HG02588 (cell line): Measurements from ENCODE around the gene BOK.

ENCODE experiments used
- ATAC-seq: cut with Tn5 transposase; IDR thresholded peaks from one replicate; pipeline ENCODE4 v1.9.1; 2021; ENCODE audit warnings: mild to moderate bottlenecking, moderate library complexity; ENCODE audit not compliant: unreplicated experiment

BOK gene

DNA sequence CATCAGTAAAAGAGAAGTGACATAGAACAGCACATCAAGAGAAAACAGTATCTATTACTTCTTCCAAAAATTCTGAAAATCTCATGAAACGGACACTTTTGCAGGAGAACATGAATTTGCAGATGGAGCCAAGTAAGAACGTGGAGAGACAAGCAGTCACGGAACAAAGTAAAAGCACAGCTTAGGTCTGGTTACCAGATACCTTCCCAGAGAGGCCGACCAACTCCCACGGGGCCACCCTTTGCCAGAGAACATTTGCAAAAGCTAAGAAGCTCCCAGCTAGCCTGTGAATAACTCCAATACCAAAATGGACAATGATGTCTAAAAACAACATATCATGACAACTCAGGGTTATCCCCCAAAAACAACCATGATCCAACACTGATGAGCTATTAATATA, 39.5 kb downstream of the BOK start:
- ATAC-seq, result no peak

- no peak for ATAC-seq
Observed at GRCh38 chr2:241598487-241598886, 39.9 kb downstream of the BOK start.

DNA sequence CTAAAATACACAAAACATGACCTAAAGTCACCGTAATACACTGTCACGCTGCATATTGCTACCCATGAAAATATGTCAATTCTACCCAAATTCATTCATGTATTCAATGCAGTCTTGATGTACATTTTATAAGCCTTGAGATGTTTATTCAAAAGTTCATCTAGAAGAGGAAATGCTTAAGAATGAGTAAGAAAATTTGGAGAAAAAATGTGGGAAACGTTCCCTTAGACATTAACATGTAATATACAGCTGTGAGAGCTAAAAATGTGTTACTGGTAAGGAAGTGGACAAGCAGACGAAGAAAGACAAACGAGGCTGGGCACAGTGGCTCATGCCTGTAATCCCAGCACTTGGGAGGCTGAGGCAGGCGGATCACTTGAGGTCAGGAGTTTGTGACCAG, 41.1 kb downstream of the BOK start:
- ATAC-seq, result no peak

GRCh38 chr2:241601841-241602240, 43.3 kb downstream of the BOK start:
- no peak for ATAC-seq

DNA sequence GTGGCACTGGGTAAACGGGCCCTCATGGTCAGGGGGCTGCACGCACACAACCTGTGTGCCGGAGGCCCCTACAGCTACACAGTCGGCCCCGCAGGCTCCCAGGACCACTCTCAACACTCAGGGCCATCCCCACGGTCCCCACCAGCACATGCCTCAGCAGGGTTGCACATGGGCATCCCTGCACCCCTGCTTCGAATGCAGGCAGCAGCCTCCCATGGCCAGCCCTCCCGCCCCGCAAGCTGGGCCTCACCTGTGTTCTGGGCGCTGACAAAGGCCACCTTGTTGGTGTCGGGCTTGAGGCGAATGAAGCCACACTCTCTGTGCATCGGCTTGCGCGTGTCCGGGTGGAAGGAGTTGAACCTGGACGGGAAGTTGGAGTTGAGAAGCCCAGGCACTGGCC, 44.2 kb downstream of the BOK start:
- no peak for ATAC-seq

- ATAC-seq, result no peak
Observed at GRCh38 chr2:241603686-241604085, 45.1 kb downstream of the BOK start.

GRCh38 chr2:241606186-241606585, 47.6 kb downstream of the BOK start:
- no peak for ATAC-seq

DNA sequence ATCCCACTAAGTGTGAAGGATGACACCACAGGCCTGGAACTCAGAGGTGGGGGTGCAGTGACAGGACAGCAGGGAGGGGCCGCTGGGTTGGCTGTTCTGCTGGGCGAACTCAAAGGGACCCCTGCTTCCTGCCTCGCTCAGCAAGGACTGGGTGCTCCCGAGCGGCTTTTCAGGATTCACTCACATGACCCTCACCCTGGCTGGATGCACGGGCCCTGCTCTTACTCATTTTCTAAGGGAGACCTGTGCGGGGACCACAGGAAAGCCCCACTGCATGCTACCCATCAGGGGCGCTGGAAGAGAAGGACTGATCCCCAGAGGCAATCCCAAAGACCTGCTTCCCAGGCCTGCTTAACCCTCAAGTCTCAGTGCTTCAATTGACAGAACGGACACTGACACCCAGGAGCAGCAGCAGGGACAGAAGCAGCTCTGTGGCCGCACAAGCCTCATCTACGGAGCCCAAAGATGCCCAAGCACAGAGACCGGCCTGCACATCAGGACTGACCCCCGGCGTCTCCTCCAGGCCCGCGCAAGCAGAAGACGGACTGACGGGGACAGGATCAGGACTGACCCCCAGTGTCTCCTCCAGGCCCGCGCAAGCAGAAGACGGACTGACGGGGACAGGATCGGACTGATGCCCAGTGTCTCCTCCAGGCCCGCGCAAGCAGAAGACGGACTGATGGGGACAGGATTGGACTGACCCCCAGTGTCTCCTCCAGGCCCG, 48.8 kb downstream of the BOK start:
- no peak for ATAC-seq

DNA sequence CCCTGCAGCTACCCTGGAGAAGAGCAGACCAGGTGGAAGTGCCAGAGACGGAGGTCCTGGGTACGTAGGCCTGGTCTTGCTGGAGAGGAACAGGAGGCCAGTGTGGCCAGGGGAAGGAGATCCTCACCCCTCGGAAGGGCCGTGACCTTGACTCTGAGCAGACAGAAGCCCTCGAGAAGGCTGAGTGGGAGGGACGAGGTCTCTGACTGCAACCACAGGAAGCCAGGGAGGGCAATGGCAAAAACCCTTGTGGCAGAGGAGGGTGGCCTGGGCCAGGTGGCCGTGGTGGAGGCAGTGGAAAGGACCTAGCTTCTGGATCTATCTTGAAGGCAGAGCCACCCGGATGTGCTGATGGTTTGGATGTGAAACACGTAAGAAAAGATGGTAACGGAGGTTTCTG, 50.3 kb downstream of the BOK start:
- no peak for ATAC-seq

DNA sequence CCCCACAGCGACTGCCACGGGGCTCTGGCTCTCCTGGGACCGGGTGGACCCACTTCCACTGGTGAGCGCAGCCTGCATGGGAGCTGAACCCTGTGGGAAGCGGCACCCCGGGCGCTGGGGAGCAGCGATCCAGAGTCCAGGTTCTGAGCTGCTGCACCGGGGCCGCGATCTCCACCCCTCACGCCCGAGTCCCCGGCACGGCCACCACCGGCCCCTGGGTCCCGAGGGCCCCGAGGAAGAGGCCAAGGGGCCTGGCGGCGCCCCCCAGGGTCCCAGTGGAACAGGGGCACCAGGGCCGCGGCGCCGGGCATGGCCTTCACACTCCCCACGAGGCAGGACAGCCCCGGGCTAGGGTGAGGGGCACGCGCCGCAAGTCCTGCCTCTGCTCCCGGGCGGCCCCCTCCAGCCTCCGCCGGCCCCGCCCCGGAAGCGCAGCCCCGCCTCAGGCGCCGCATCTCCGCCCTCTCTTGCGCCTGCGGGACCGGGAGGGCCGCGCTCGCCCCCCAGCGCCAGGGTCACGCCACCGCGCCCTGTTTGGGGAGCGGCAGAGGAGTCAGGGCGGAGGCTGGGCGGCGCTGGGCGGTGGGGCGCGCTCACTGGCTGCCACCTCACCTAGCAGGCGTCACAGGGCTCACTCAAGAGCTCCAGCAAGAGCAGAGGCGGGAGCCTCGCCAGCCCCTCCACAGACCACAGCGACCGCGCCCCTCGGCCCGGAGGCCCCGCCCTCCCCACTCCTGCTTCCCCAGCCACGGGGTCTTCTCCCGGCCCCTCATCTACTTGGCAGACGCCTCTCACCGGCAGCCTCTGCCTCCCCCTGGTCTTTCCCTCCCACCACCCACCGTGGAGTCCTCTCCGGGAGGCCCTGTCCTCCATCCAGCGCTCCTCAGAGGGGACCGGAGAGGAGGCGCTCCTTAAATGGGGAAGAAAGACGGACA, 51.6 kb downstream of the BOK start:
- ATAC-seq, result peak; percentile 86

DNA sequence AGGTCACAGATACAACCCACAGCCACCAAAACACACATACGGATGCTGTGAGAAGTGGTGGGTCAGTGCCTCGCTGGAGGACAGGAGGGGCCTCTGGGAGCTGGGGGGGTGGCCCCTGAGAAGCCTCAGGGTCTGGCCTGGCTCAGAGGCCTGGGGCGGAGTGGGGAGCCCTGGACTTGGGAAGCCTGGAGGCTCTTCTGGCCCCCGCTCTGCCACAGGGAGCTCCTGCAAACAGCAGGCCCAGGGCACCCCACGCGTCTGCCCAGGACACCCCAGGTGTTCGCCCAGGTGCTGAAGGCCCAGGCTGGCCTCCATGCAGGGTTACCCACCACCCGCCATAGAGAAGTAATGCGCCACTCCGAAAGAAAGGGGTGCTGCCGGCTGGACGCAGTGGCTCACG, 52.5 kb downstream of the BOK start:
- no peak for ATAC-seq

DNA sequence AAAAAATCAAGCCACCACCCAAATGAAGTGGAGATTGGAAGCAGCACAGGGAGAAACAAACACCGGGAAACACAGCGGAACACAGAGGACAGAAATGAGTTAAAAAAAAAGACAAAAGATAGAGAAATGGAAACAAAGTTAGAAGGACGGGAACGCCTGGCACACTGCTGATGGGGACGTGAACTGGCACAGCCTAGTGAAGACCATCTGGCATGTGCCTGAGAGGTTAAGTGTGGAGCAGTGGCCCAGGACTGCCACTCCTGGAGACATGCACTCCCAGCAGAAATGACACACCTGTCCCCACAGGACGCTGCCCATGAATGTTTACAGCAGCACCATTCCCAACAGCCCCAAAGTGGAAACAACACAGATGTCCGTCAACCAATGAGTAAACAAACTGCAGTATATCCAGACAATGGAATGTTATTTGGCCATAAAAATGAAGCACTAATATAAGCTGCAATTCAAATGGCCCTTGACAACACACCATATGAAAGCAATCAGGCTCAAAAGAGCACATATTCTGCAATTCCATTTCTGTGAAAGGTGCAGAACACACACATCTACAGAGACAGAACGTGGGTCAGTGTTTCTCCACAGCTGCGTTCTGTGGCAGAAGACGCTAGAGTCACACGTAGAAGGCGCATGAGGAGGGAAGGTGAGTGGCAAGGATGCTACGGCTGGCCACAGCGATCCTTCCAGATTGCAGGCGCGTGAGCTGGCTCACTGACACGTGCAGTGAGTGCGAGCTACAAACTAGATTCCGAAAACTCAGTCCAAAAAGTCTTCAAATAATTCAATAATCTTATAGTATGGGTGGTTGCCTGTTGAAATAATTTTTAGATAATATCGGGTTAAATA, 53.8 kb downstream of the BOK start:
- no peak for ATAC-seq

DNA sequence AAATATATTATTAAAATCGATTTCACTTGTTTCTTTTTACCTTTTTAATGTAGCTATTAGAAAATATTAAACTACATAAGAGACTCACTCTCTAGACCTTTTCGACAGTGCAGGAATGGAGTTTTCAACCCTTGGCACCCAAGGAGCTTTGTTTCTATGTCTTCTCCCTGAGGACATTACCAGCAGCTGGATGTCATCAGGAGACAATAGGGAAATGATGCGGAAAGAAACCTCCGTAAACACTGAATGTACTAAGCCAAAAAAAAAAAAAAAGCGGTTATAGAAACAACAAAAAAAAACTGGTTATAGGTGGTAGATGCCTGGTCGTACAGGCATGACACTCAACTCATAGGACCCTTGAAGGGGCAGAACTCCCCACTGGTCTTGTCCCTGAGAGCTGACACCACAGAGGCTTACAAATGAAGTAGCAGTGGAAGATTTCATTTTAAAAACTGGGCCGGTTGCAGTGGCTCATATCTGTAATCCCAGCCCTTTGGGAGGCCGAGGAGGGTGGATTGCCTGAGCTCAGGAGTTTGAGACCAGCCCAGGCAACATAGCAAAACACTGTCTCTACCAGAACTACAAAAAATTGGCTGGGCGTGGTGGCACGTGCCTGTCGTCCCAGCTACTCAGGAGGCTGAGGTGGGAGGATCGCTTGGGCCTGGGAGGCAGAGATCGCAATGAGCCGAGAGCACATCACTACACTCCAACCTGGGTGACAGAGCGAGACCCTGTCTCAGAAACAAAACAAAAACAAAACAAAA, 54.7 kb downstream of the BOK start:
- no peak for ATAC-seq

GRCh38 chr2:241615041-241615440, 56.5 kb downstream of the BOK start:
- ATAC-seq, result no peak

DNA sequence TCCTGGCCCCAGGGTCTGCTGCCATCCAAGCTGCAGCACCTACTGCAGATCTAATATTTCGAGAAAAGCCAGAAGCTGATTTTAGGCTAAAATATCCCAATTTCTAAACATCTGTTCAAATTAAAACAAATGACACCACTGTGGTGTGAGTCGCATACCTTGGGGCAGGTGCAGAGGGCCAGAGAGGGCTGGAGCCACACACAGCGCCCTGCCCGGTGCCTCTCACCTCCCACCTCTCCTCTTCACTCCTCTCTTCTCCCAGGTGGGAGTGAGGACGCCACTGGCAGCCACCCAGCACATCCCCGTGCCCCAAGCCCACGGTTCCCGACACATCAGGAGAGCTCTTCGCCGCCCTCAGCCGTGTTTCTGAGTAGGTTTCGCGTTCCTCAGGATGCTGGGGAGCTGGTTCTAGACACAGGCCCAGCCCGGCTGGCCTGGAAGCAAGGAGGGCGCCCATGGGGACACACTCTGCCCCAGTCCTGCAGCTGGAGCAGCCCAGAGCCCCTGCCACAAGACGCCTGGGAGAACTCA, 57.0 kb downstream of the BOK start:
- no peak for ATAC-seq

- no peak for ATAC-seq
Observed at GRCh38 chr2:241616168-241617125, 57.9 kb downstream of the BOK start.

GRCh38 chr2:241617431-241618154, 59.0 kb downstream of the BOK start:
- peak; percentile 42 for ATAC-seq

DNA sequence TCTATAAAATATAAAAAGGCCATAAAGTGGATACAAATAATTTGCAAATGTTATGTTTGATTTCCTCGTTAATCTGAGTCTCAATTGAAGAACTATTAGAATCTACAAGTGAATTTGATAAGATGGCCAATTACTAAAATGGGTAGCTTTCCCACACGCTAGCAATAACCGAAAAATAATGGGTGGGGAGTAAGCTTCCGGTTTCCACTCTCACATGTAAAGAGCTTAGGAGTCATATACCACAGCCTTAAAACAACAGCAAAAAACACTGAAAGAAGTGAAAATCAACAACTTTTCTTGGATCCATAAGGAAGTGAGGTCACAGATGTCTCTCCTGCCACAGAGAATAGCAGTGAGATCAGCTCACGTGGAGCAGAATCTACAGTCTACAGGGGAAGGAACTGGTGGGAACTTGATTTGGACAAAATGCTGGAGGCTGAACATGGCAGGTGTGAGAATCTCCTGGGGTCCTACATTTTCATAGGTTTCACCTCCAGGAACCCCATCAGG, 59.8 kb downstream of the BOK start:
- no peak for ATAC-seq
